T-cell (primary cell): ENCODE data around the gene RAB34. TPM values are rescaled to one million over a fixed set of nuclear protein-coding genes. Genes with fewer than 3 reads are reported as not detected.

ENCODE experiments used
- ATAC-seq, 4 experiments: fragments of 200-7000 bp in 3 of 4; fragments of 150-1000 bp in 1 of 4; cut with Tn5 transposase; replicated peaks in 1 of 4; 1 replicate in 3 of 4; 2 replicates in 1 of 4; pipeline ENCODE4 v1.10.0; 2021; ENCODE audit warnings: moderate library complexity in 3 of 4, mild to moderate bottlenecking in 2 of 4, moderate number of reproducible peaks in 1 of 4
- CTCF ChIA-PET, 2 donors: fragments of 300-600 bp; sonication (Branson Sonifier 250); formaldehyde crosslinking; loops; one replicate each; lab custom pipeline; 2022; ENCODE audit warnings: antibody characterized with exemption in 2 of 2; lab: Charles Lee
- POLR2A ChIA-PET, 2 donors: fragments of 300-600 bp; sonication (Branson Sonifier 250); formaldehyde crosslinking; loops; one replicate each; lab custom pipeline; 2022; ENCODE audit warnings: antibody characterized with exemption in 2 of 2; lab: Charles Lee
- DNase-seq, 35 experiments: peaks; one replicate each; pipeline versions ENCODE4 v3.0.0 to v3.0.0-alpha.2; 2013 to 2023
- H3K27ac ChIP-seq: one replicate; pipeline ENCODE4 v1.5.1; 2013; ENCODE audit warnings: low read length
- H3K27me3 ChIP-seq, 2 experiments: replicated peaks in 1 of 2; 1 replicate in 1 of 2; 2 replicates in 1 of 2; pipeline versions ENCODE4 v1.6.1 to v1.7.0; 2013; ENCODE audit warnings: low read length in 1 of 2, mixed read lengths in 1 of 2; ENCODE audit not compliant: control insufficient read depth in 2 of 2, insufficient read depth in 2 of 2; ENCODE audit errors: extremely low read depth in 1 of 2
- H3K36me3 ChIP-seq, 2 donors: 1 replicate in 1 of 2; 2 replicates in 1 of 2; pipeline versions ENCODE4 v1.6.1 to v1.7.0; 2013; ENCODE audit warnings: low read length in 1 of 2; ENCODE audit not compliant: control insufficient read depth in 2 of 2, insufficient read depth in 1 of 2; ENCODE audit errors: extremely low read depth in 1 of 2
- H3K4me1 ChIP-seq, 2 experiments: 1 replicate in 1 of 2; 2 replicates in 1 of 2; pipeline versions ENCODE4 v1.6.1 to v1.7.0; 2013; ENCODE audit warnings: low read length in 2 of 2, mixed read lengths in 1 of 2; ENCODE audit not compliant: insufficient read depth in 2 of 2, control insufficient read depth in 1 of 2; ENCODE audit errors: extremely low read depth in 1 of 2
- H3K4me3 ChIP-seq, 2 donors: 1 replicate in 1 of 2; 2 replicates in 1 of 2; pipeline versions ENCODE4 v1.5.1 to v1.7.0; 2013; ENCODE audit warnings: mild to moderate bottlenecking in 2 of 2, low read length in 1 of 2, moderate library complexity in 1 of 2; ENCODE audit not compliant: control insufficient read depth in 1 of 2; ENCODE audit errors: extremely low read depth in 1 of 2
- H3K9me3 ChIP-seq: 2 replicates; pipeline ENCODE4 v1.7.0; 2013
- H3K27ac Mint-ChIP-seq, 2 donors: one replicate each; pipeline ENCODE4 v1.8.0; 2020 to 2021; ENCODE audit warnings: mild to moderate bottlenecking in 2 of 2, mixed read lengths in 2 of 2
- H3K27me3 Mint-ChIP-seq, 2 donors: one replicate each; pipeline ENCODE4 v1.8.0; 2021 to 2022; ENCODE audit warnings: mixed read lengths in 2 of 2
- H3K36me3 Mint-ChIP-seq: one replicate; pipeline ENCODE4 v1.8.0; 2021; ENCODE audit warnings: mixed read lengths
- H3K4me1 Mint-ChIP-seq, 3 donors: one replicate each; pipeline ENCODE4 v1.8.0; 2020 to 2022; ENCODE audit warnings: mixed read lengths in 3 of 3, mild to moderate bottlenecking in 1 of 3
- H3K4me3 Mint-ChIP-seq, 3 donors: one replicate each; pipeline ENCODE4 v1.8.0; 2020 to 2022; ENCODE audit warnings: mild to moderate bottlenecking in 3 of 3, mixed read lengths in 3 of 3, moderate library complexity in 3 of 3
- H3K9me3 Mint-ChIP-seq, 3 donors: one replicate each; pipeline ENCODE4 v1.8.0; 2020 to 2022; ENCODE audit warnings: mixed read lengths in 3 of 3
- WGBS: methylation state at CpG from one replicate; pipeline ENCODE4 v1.1.5; 2013; ENCODE audit warnings: missing lambda C conversion rate; ENCODE audit not compliant: insufficient coverage; 5-methylcytosine and 5-hydroxymethylcytosine counted together
- total RNA-seq, 35 experiments: library from RNA in 6 of 35; stranded (reverse) in 6 of 35; fragments of 120-200 nt in 1 of 35; gene quantifications; one replicate each; pipeline versions ENCODE4 v1.2.1 to v1.2.4 and lab custom pipeline; 2013 to 2026

The RAB34 gene
- total RNA-seq, 5 donors from 2014 or later (not counting 1 experiment from before 2014, with no cell fraction given): 7.6 to 82.8 (median 11.0) TPM

DNA sequence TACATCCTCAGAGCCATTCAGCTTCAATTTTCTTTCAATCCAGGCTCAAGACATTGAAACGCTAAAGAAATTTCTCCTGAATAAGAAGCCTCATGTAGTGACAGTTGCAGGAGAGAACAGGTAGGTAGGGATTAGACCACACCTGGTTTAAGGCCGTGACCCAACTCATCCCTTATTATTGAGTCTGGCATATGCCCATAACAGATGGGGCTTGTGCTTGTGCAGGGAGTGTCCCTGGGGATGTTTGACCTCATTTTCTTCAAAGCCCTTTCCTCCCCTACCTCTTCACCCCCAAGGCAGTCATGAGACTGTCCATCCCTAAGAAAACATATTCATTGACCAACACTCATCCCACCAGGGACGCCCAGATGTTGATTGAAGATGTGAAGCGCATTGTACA is 31.4 kb downstream of the RAB34 start:
- H3K4me3 ChIP-seq: no peak overlapping the region
- no peaks in the 10 kb centered on the region for H3K9me3 ChIP-seq
- Mint-ChIP-seq H3K36me3 (peaks cover 72% of the 10 kb centered on the region), H3K4me3 (no peak overlapping the region), H3K9me3 (no peaks in the 10 kb centered on the region), H3K27ac (no peak overlapping the region), H3K27me3 (no peaks in the 10 kb centered on the region), H3K4me1 (no peaks in the 10 kb centered on the region)
- H3K4me1 ChIP-seq: no peaks in the 10 kb centered on the region
- H3K27me3 ChIP-seq: no peaks in the 10 kb centered on the region
- ChIA-PET CTCF (no interaction called here), POLR2A (no interaction called here)
- no peak overlapping the region for H3K27ac ChIP-seq
- DNase-seq: no peak
- no peak for ATAC-seq
- 100% methylated on average over 1 of the region's 4 CpGs for WGBS
- peaks cover 15 to 94% of the 10 kb centered on the region in 2 donors for H3K36me3 ChIP-seq

GRCh38 chr17:28685366-28685765 is 32.3 kb downstream of the RAB34 start:
- ATAC-seq: no peak
- Histone ChIP-seq H3K27me3 (no peaks in the 10 kb centered on the region), H3K27ac (no peak overlapping the region), H3K4me1 (no peaks in the 10 kb centered on the region), H3K36me3 (peaks cover 15 to 95% of the 10 kb centered on the region in 2 donors), H3K4me3 (no peak overlapping the region), H3K9me3 (no peaks in the 10 kb centered on the region)
- Mint-ChIP-seq H3K4me3 (no peak overlapping the region), H3K27me3 (no peaks in the 10 kb centered on the region), H3K9me3 (no peaks in the 10 kb centered on the region), H3K36me3 (peaks cover 71% of the 10 kb centered on the region), H3K27ac (no peak overlapping the region), H3K4me1 (no peaks in the 10 kb centered on the region)
- DNase-seq: no peak
- ChIA-PET CTCF (no interaction called here), POLR2A (no interaction called here)
- 93% methylated on average over 2 of the region's 5 CpGs for WGBS

DNA sequence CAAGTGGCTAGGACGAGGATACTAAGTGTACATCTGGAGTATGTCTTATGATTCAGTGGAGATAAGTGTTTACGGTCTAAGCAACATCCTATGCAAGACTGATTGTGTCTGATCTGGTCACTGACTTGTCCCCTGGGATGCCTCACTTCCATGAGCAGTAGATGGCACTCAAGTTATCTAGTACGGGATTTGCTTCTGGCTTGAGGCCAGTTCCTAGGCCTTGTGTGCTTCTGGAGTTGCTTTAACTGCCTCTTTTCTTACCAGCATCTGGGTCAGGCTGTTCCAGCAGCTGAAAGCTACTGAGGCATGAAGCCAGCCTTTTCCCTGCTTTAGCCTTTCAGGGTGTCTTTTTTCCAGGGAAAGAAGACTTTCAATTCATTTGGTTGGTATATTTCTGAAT is 32.7 kb downstream of the RAB34 start:
- Mint-ChIP-seq H3K9me3 (no peaks in the 10 kb centered on the region), H3K4me3 (no peak overlapping the region), H3K27me3 (no peaks in the 10 kb centered on the region), H3K27ac (no peak overlapping the region), H3K4me1 (no peaks in the 10 kb centered on the region), H3K36me3 (peaks cover 68% of the 10 kb centered on the region)
- ChIA-PET POLR2A (no interaction called here), CTCF (no interaction called here)
- H3K36me3 ChIP-seq: peaks cover 15 to 92% of the 10 kb centered on the region in 2 donors
- WGBS: 97% methylated on average over 3 of the region's 3 CpGs
- H3K27me3 ChIP-seq: no peaks in the 10 kb centered on the region
- H3K4me1 ChIP-seq: no peaks in the 10 kb centered on the region
- H3K4me3 ChIP-seq: no peak overlapping the region
- ATAC-seq (no peak), DNase-seq (no peak)
- no peak overlapping the region for H3K27ac ChIP-seq
- H3K9me3 ChIP-seq: no peaks in the 10 kb centered on the region

DNA sequence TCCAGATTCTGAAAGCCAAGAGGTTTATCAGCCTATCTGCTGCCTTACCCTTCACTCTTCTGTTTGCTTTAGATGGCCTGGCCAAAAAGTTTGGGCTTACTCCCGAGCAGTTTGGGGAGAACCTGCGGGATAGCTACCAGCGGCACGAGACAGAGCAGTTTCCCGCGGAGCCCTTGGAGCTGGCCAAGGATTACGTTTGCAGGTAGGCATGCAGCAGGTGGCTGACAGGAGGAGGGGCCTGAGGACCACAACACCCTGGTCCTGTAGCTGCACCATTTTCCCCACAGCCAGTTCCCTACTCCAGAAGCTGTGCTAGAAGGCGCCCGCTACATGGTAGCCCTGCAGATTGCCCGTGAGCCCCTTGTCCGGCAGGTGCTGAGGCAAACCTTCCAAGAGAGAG is 35.0 kb downstream of the RAB34 start:
- no peak overlapping the region for H3K4me3 Mint-ChIP-seq
- H3K9me3 Mint-ChIP-seq: no peaks in the 10 kb centered on the region
- no peaks in the 10 kb centered on the region for H3K27me3 Mint-ChIP-seq
- H3K27ac ChIP-seq: no peak overlapping the region
- no peak overlapping the region for H3K4me3 ChIP-seq
- POLR2A ChIA-PET: interaction anchor here in 1 of 2 donors (0.7 kb wide), 1 partner anchor 106 kb away, joined by 3 read pairs; the partner anchor contains the start of gene ALDOC
- H3K27ac Mint-ChIP-seq: no peak overlapping the region
- no peaks in the 10 kb centered on the region for H3K9me3 ChIP-seq
- H3K36me3 Mint-ChIP-seq: peaks cover 61% of the 10 kb centered on the region
- ATAC-seq (no peak), DNase-seq (no peak)
- no peaks in the 10 kb centered on the region for H3K4me1 ChIP-seq
- WGBS: 100% methylated on average over 7 of the region's 11 CpGs
- no peaks in the 10 kb centered on the region for H3K27me3 ChIP-seq
- CTCF ChIA-PET: interaction anchor here in 1 of 2 donors (0.6 to 1.1 kb wide), 2 partner anchors 36 to 59 kb away, joined by 3 to 5 read pairs; no protein-coding TSS in a partner anchor
- H3K36me3 ChIP-seq: peaks cover 19 to 88% of the 10 kb centered on the region in 2 donors
- no peaks in the 10 kb centered on the region for H3K4me1 Mint-ChIP-seq

DNA sequence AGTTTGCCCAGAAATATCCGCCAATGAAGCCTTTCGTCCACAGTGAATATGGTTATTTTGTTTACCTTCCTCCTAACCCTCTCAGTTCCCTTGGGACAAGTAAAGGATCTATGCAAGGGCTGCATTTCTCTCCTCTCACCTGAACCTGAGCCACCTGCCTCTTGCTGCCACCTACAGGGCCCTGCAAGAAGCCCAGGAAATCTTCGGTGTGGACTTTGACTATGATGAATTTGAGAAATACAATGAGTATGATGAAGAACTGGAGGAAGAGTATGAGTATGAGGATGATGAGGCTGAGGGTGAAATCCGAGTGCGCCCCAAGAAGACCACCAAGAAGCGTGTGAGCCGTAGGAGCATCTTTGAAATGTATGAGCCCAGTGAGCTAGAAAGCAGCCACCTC is 41.7 kb downstream of the RAB34 start:
- no peaks in the 10 kb centered on the region for H3K9me3 Mint-ChIP-seq
- CTCF ChIA-PET: interaction anchor here in 1 of 2 donors (1.3 to 2.2 kb wide), 3 partner anchors 8 to 29 kb away, joined by 3 to 6 read pairs (median 4); no protein-coding TSS in a partner anchor
- peaks cover 62% of the 10 kb centered on the region for H3K36me3 Mint-ChIP-seq
- ATAC-seq: no peak
- no CpG with 5 or more reads among the region's 7 CpGs for WGBS
- Histone ChIP-seq H3K4me1 (no peaks in the 10 kb centered on the region), H3K36me3 (peaks cover 21 to 93% of the 10 kb centered on the region in 2 donors), H3K4me3 (no peak overlapping the region), H3K9me3 (no peaks in the 10 kb centered on the region), H3K27ac (no peak overlapping the region), H3K27me3 (no peaks in the 10 kb centered on the region)
- peaks cover 0 to 3% (median 0%) of the 10 kb centered on the region in 3 donors for H3K4me1 Mint-ChIP-seq
- no peak overlapping the region for H3K4me3 Mint-ChIP-seq
- POLR2A ChIA-PET: interaction anchor here (0.5 to 0.6 kb wide), 2 partner anchors 12 to 28 kb away, joined by 3 to 22 read pairs; no protein-coding TSS in a partner anchor
- H3K27ac Mint-ChIP-seq: no peak overlapping the region
- DNase-seq: peak in 2 of 35 experiments; percentile 8 to 32
- no peaks in the 10 kb centered on the region for H3K27me3 Mint-ChIP-seq

DNA sequence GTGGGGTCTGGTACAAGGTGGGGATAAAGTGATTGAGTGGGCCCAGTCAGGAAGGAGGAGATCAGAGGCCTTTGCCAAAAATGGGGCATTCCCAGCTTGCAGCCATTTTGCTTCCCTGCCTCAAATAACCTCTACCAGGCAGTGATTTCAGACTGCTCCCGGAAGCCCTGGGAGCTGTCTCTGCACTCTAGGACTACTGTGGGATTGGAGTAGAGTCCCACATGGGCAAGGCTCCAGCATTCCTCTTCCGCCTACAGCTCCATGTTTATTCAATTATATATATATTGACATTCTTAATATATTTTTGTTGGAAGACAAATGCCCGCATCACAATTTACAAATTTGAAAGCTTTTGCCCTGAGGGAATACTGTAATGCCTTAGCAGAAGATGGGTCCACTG is 42.2 kb downstream of the RAB34 start:
- H3K27me3 Mint-ChIP-seq: no peaks in the 10 kb centered on the region
- no CpG with 5 or more reads among the region's 3 CpGs for WGBS
- POLR2A ChIA-PET: interaction anchor here (0.5 to 0.6 kb wide), 4 partner anchors 13 to 75 kb away, joined by 3 to 22 read pairs (median 8); no protein-coding TSS in a partner anchor
- H3K36me3 Mint-ChIP-seq: peaks cover 66% of the 10 kb centered on the region
- DNase-seq: no peak
- Histone ChIP-seq H3K27me3 (no peaks in the 10 kb centered on the region), H3K9me3 (no peaks in the 10 kb centered on the region), H3K4me1 (no peaks in the 10 kb centered on the region), H3K27ac (no peak overlapping the region), H3K4me3 (no peak overlapping the region), H3K36me3 (peaks cover 21 to 92% of the 10 kb centered on the region in 2 donors)
- peaks cover 0 to 5% (median 0%) of the 10 kb centered on the region in 3 donors for H3K4me1 Mint-ChIP-seq
- H3K9me3 Mint-ChIP-seq: no peaks in the 10 kb centered on the region
- no peak overlapping the region for H3K4me3 Mint-ChIP-seq
- no peak overlapping the region for H3K27ac Mint-ChIP-seq
- no peak for ATAC-seq
- CTCF ChIA-PET: interaction anchor here (0.6 to 1.3 kb wide), 4 partner anchors 9 to 243 kb away, joined by 3 to 4 read pairs (median 3); no protein-coding TSS in a partner anchor
